Fibroblast of villous mesenchyme (primary cell): ENCODE measurements around the gene MEI1. TPM values are rescaled to one million over a fixed set of nuclear protein-coding genes. Genes with fewer than 3 reads are reported as not detected.

Source experiments
- DNase-seq: peaks from one replicate; pipeline ENCODE4 v3.0.0-alpha.2; 2010; ENCODE audit warnings: low read depth
- H3K4me3 ChIP-seq: 2 replicates; pipeline ENCODE4 v1.5.1; 2011; ENCODE audit warnings: low read depth, mild to moderate bottlenecking, low read length
- CTCF ChIP-seq: IDR thresholded peaks from 2 replicates; pipeline ENCODE4 v1.5.1; 2012; ENCODE audit warnings: low read depth, mild to moderate bottlenecking, low read length; ENCODE audit not compliant: insufficient read depth
- total RNA-seq: library from RNA; depleted of rRNA; stranded (reverse); fragments of >200 nt; gene quantifications from 2 replicates; pipeline ENCODE4 v1.2.3, GENCODE V29; 2012

MEI1 gene
- total RNA-seq, 1 donor = 2.2 TPM

GRCh38 chr22:41823797-41824196 is 124.5 kb downstream of the MEI1 start:
- no peak for TF ChIP-seq CTCF
- DNase-seq = no peak
- H3K4me3 ChIP-seq = no peak overlapping the region

- peak; percentile 76 for DNase-seq
- no peak overlapping the region for H3K4me3 ChIP-seq
- no peak for TF ChIP-seq CTCF
These were observed 126.1 kb downstream of the MEI1 start for GRCh38 chr22:41825376-41825775.

GRCh38 chr22:41826021-41826420 is 126.7 kb downstream of the MEI1 start:
- no peak overlapping the region for H3K4me3 ChIP-seq
- TF ChIP-seq CTCF = no peak
- no peak for DNase-seq

- H3K4me3 ChIP-seq = no peak overlapping the region
- TF ChIP-seq CTCF = no peak
- peak; percentile 47 for DNase-seq
These were observed 127.4 kb downstream of the MEI1 start for GRCh38 chr22:41826430-41827383.

GRCh38 chr22:41827671-41828070 is 128.4 kb downstream of the MEI1 start:
- no peak overlapping the region for H3K4me3 ChIP-seq
- no peak for TF ChIP-seq CTCF
- DNase-seq = no peak

GRCh38 chr22:41828516-41828915 is 129.2 kb downstream of the MEI1 start:
- no peak for TF ChIP-seq CTCF
- no peak for DNase-seq
- no peak overlapping the region for H3K4me3 ChIP-seq
